Brain microvascular endothelial cell (primary cell): Measurements from ENCODE around the gene TCERG1.

ENCODE experiments used
- DNase-seq: peaks from one replicate; pipeline ENCODE4 v3.0.0-alpha.2; 2020
- H3K27ac ChIP-seq: fragments of 250-450 bp; sonication (Bioruptor Pico); 2 replicates; pipeline ENCODE4 v1.5.1; 2020; ENCODE audit warnings: mild to moderate bottlenecking, moderate library complexity
- H3K27me3 ChIP-seq: fragments of 250-450 bp; sonication (Bioruptor Pico); replicated peaks from 2 replicates; pipeline ENCODE4 v1.5.1; 2020; ENCODE audit warnings: mild to moderate bottlenecking
- H3K36me3 ChIP-seq: fragments of 250-450 bp; sonication (Bioruptor Pico); replicated peaks from 2 replicates; pipeline ENCODE4 v1.5.1; 2020; ENCODE audit warnings: mild to moderate bottlenecking
- H3K4me3 ChIP-seq: 2 replicates; pipeline ENCODE4 v1.5.1; 2011; ENCODE audit warnings: low read depth, mild to moderate bottlenecking, control low read depth, low read length, moderate library complexity
- in situ Hi-C: cut with HindIII; loops from 2 replicates; pipeline ENCODE4 v1.10.0; 2017; ENCODE audit warnings: low sequenced_read_pairs, low pct_ligation_motif_present
- TF ChIP-seq, protein P1 (sequence below): IDR thresholded peaks from 2 replicates; pipeline ENCODE4 v1.5.1; 2011; ENCODE audit warnings: low read depth, mild to moderate bottlenecking, moderate library complexity, low read length, control low read depth, inconsistent platforms; ENCODE audit errors: missing control alignments

TCERG1 gene

GRCh38 chr5:146441896-146442295, 5.2 kb upstream of the TCERG1 start:
- H3K4me3 ChIP-seq: no peak overlapping the region
- in situ Hi-C loops: no loop called here
- no peaks in the 10 kb centered on the region for H3K36me3 ChIP-seq
- peak; percentile 32 for DNase-seq
- TF ChIP-seq, protein P1, sequence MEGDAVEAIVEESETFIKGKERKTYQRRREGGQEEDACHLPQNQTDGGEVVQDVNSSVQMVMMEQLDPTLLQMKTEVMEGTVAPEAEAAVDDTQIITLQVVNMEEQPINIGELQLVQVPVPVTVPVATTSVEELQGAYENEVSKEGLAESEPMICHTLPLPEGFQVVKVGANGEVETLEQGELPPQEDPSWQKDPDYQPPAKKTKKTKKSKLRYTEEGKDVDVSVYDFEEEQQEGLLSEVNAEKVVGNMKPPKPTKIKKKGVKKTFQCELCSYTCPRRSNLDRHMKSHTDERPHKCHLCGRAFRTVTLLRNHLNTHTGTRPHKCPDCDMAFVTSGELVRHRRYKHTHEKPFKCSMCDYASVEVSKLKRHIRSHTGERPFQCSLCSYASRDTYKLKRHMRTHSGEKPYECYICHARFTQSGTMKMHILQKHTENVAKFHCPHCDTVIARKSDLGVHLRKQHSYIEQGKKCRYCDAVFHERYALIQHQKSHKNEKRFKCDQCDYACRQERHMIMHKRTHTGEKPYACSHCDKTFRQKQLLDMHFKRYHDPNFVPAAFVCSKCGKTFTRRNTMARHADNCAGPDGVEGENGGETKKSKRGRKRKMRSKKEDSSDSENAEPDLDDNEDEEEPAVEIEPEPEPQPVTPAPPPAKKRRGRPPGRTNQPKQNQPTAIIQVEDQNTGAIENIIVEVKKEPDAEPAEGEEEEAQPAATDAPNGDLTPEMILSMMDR: no peak
- H3K27ac ChIP-seq: no peak overlapping the region
- no peaks in the 10 kb centered on the region for H3K27me3 ChIP-seq

DNA sequence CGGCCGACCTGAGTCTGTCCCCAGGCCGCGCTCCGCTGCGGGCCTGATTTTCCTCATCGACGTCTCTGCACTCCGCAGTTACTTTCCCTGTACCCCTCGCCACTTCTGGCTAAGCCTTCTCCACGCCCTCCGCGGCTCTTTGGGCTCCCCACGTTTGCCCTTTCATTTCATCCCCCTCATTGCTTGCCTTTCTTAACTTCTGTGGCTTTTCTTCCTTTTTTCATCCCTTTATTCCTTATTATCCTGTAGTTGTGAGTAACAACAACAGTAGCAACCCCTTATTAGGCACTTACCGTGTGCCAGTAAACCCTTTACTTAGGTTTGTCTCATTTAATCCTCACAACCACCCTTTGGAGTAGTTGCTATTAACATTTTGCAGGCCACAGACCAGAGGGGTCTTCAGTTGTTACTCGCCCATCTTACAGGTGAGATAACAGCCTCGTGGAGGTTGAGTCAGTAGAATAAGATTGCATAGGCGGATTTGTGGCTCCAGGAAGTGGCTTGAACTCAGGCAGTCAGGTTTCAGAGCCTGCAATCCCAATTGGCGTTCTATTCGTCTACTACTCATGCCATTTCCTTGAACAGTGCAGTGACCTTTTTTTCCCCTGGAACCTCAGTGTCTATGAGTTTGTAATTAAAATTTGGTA, 724 bp downstream of the TCERG1 start:
- H3K36me3 ChIP-seq: peaks cover 3% of the 10 kb centered on the region
- peak overlapping the region; percentile 95 for H3K27ac ChIP-seq
- in situ Hi-C loops: no loop called here
- H3K4me3 ChIP-seq: peak overlapping the region; percentile 96
- TF ChIP-seq, protein P1: no peak
- DNase-seq: peak; percentile 39
- H3K27me3 ChIP-seq: no peaks in the 10 kb centered on the region

- Histone ChIP-seq H3K36me3 (peaks cover 3% of the 10 kb centered on the region), H3K4me3 (peak overlapping the region; percentile 96), H3K27ac (no peak overlapping the region), H3K27me3 (no peaks in the 10 kb centered on the region)
- TF ChIP-seq, protein P1: no peak
- no peak for DNase-seq
- in situ Hi-C loops: no loop called here
Measured at GRCh38 chr5:146448783-146449519, 1.8 kb downstream of the TCERG1 start.

DNA sequence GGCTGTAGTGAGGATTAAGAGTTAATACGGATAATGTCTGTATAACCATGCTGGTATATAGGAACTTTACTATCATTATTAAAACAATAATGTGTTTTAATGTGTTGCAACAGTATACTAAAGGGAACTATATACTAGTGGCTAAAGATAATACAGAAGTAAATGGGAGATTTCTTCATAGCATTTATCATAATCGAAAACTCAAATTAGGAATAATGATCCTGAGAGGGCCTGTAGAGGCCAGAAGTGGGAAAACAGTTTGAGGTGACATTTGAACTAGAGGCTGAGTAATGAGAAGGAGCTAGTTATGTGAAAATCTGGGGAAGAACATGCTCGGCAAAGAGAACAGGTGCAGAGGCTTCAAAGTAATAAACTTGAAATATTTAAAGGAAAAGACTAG, 2.9 kb downstream of the TCERG1 start:
- in situ Hi-C loops: no loop called here
- peaks cover 3% of the 10 kb centered on the region for H3K36me3 ChIP-seq
- no peak overlapping the region for H3K27ac ChIP-seq
- TF ChIP-seq, protein P1: no peak
- no peak for DNase-seq
- H3K4me3 ChIP-seq: no peak overlapping the region
- H3K27me3 ChIP-seq: no peaks in the 10 kb centered on the region

- TF ChIP-seq, protein P1: peak; percentile 49
- no peak for DNase-seq
- no peaks in the 10 kb centered on the region for H3K27me3 ChIP-seq
- H3K4me3 ChIP-seq: no peak overlapping the region
- in situ Hi-C loops: no loop called here
- H3K27ac ChIP-seq: no peak overlapping the region
- H3K36me3 ChIP-seq: peaks cover 3% of the 10 kb centered on the region
Measured at GRCh38 chr5:146451411-146451810, 4.3 kb downstream of the TCERG1 start.
